HFF-Myc (cell line): ENCODE results near the gene LRRC56.

Experiments
- DNase-seq: peaks from one replicate; pipeline ENCODE4 v3.0.0-alpha.2; 2011; ENCODE audit warnings: low read depth; ENCODE audit errors: extremely low read depth
- H3K4me3 ChIP-seq: replicated peaks from 2 replicates; pipeline ENCODE4 v1.5.1; 2011; ENCODE audit warnings: low read depth, mild to moderate bottlenecking, control low read depth, low read length
- CTCF ChIP-seq: IDR thresholded peaks from 2 replicates; pipeline ENCODE4 v1.5.1; 2012; ENCODE audit warnings: mild to moderate bottlenecking, low read depth, low read length, control low read depth; ENCODE audit errors: missing control alignments

LRRC56 gene

GRCh38 chr11:528166-528814, 9.0 kb upstream of the LRRC56 start:
- no peak overlapping the region for H3K4me3 ChIP-seq
- DNase-seq: no peak
- no peak for TF ChIP-seq CTCF

- no peak for DNase-seq
- H3K4me3 ChIP-seq: no peak overlapping the region
- TF ChIP-seq CTCF: no peak
Measured at GRCh38 chr11:528815-529727, 8.3 kb upstream of the LRRC56 start.

GRCh38 chr11:529728-530411, 7.5 kb upstream of the LRRC56 start:
- DNase-seq: no peak
- H3K4me3 ChIP-seq: no peak overlapping the region
- TF ChIP-seq CTCF: no peak

- no peak for TF ChIP-seq CTCF
- DNase-seq: no peak
- H3K4me3 ChIP-seq: no peak overlapping the region
Measured at GRCh38 chr11:530960-531831, 6.1 kb upstream of the LRRC56 start.

- no peak overlapping the region for H3K4me3 ChIP-seq
- no peak for TF ChIP-seq CTCF
- no peak for DNase-seq
Measured at GRCh38 chr11:531919-532526, 5.3 kb upstream of the LRRC56 start.
